ENCODE results near the gene PTPRQ.

- TF ChIP-seq POLR2A (conservative IDR thresholded peaks at IDR 0.05) (no peak), ZNF24 (IDR thresholded peaks at IDR 0.05) (no peak), CTCF (IDR thresholded peaks at IDR 0.05 in 2 of 3, conservative IDR thresholded peaks at IDR 0.05 in 1 of 3; ENCODE audit: insufficient read depth in 2 of 3, low read depth in 1 of 3, low read length in 3 of 3) (no peak), PRMT5 (CRISPR knock-in tag; IDR thresholded peaks at IDR 0.05) (no peak), XRCC3 (IDR thresholded peaks at IDR 0.05) (no peak), RBM22 (IDR thresholded peaks at IDR 0.05; ENCODE audit: low read depth, low read length, poor library complexity, severe bottlenecking) (no peak), RCOR1 (IDR thresholded peaks at IDR 0.05; ENCODE audit: borderline replicate concordance in 1 of 2, low read depth in 2 of 2, low read length in 2 of 2) (no peak), NFIC (IDR thresholded peaks at IDR 0.05) (no peak), MAFK (IDR thresholded peaks at IDR 0.05; ENCODE audit: low read length) (no peak), ZHX1 (conservative IDR thresholded peaks at IDR 0.05; ENCODE audit: low read length) (no peak), ZNF561 (CRISPR knock-in tag; conservative IDR thresholded peaks at IDR 0.05) (no peak), ZNF592 (IDR thresholded peaks at IDR 0.05) (no peak), ZNF695 (CRISPR knock-in tag; IDR thresholded peaks at IDR 0.05) (no peak)
Measured at GRCh38 chr12:80698847-80699542, 255.0 kb downstream of the PTPRQ start.

Measured in K562 (cell line).